HG03521 (cell line): ENCODE measurements around the gene ADD1.
A peak's percentile ranks its signal among the peaks of the same experiment; 100 is the strongest.
"Not testable (repeated sequence)": the region's sequence is repeated elsewhere in the genome, so short reads cannot be mapped to it uniquely, and the experiment has no call there.

Source experiments
- ATAC-seq: cut with Tn5 transposase; IDR thresholded peaks from one replicate; pipeline ENCODE4 v1.9.1; 2021; ENCODE audit warnings: mild to moderate bottlenecking, moderate library complexity; ENCODE audit not compliant: unreplicated experiment

ADD1 gene

GRCh38 chr4:2932321-2932950 is 88.8 kb downstream of the ADD1 start:
- ATAC-seq = no peak

DNA sequence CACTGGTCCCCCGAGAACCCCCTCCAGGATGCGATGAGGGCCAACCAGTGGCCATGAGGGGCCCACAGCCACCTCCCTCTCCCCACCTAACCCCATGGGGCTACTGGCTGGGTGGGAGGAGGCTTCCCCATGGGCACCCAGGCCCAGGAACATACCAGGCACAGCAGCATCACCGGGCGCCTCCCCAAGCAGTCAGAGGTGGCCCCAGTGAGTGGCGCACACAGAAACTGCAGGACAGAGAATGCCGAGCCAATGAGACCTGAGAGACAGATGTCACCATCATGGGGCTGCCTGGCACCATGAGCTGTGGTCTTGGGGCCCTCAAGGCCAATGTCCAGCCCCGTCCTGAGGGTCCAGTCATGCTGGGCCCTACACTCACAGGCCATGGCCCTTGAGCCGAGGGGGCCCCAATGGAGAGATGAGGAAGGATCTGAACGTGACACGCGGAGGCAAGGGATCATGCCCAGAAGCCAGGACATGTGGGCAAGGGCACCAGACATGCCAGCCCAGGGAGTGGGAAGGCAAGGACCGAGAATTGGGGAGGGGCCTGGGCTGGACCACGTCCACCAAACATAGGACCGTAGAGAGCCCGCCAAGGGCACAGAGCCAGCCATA is 89.4 kb downstream of the ADD1 start:
- no peak for ATAC-seq

GRCh38 chr4:2933566-2934076 is 90.0 kb downstream of the ADD1 start:
- no peak for ATAC-seq

DNA sequence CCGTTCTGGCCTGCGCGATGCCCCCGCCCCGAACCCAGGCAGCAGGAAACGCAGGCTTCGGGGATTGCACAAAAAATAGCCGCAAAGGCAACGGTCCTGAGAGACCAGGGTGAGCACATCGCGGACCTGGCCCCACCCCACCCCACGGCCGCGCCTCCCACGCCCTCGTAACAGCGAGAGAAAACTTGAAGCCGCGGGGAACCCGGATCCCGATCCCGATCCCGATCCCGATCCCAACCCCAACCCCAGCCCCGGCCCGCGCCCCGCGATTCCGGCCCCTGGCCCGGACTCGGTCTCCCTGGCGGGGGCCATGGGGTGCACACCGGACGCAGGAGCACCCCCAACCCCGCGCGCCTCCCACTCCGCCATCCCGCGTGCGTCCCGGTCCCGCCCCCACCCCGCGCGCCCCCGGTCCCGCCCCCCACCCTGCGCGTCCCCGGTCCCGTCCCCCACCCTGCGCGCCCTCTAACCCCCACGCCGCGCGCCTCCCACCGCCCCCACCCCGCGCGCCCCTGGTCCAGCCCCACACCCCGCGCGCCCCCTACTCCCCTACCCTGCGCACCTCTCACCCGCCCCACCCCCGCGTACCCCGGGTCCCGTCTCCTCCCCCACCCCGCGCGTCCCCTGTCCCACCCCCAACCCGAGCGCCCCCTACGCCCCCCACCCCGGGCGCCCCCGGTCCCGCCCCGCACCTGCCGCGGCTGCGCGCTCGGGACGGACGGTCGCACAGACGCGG is 90.6 kb downstream of the ADD1 start:
- no peak for ATAC-seq

DNA sequence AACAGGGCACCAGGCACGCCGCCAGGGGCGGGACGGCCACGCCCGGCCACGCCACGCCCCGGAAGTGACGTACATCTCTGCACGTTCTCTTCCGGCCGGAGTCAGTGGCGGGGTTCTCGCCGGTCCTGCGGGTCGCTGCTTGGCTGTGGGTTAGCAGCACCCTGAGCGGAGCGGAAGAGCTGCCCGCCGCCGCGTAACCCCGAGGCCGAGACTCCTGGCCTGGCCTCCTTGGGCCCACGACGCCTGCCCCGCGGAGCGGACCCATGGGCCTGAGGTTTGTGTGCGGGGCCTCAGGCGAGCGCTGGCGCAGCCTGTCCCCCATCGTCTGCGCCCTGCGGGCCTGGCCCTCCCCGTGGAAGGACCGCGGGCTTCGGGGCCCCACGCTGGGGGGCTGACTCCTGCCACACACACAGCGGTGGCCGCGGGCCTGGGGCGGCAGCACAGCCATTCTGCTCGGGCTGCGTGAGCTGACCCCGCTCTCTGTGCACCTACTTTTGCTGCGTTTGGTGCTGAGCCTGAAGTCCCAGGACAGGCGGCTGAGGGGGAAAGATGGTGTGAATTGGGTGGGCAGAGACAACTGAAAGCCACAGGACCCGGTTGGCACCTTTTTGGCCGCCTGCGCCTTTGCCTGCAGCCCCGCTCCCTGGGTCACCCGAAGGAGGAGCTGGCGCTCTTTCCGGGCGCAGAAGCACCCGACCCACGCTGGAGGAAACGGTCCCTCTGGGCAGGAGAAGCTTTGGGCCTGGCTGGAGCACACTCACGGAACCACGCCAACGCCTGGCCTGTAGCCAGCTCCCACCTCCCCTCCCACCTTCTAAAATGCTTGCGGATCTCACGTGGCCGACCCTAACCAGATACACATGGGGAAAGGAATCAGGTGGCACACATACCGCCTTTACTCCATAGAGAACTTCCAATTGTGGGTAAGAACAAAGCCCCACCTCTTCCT is 91.4 kb downstream of the ADD1 start:
- peak; percentile 49 for ATAC-seq

GRCh38 chr4:2935762-2936743 is 92.4 kb downstream of the ADD1 start:
- ATAC-seq = no peak

GRCh38 chr4:2936773-2937145 is 93.1 kb downstream of the ADD1 start:
- peak; percentile 27 for ATAC-seq

DNA sequence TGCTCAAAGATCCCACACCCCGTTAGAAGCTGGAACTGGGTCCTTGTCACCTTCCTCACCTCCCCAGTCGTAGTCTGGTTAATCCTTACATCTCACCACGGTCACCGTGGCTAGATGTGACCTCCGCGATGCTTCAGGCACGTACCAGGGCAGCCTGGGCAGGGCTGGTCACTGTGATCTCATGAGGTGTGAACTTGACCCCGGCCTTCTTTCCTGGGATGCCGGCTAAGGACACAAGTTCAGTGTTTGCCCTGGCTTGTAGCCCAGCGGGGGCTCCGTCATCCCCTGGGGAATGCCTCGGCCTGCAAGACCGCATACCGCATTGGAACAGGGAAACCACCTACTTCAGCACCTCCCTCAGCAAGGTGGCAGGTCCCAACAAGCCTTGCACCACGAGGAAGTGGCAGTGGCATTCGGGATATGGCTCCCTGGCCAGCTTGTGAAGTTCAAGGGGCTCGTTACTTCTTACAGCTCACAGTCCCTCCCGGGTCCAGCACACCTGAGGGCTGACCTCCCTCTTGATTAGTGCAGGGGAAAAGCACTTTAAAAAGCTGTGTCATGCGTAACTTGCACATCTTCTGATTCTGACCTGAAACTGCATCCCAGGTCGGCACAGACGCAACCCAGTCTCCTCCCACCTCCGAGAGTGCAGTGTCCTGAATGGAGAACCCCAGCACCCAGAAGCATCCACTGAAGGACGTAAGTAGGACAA is 93.7 kb downstream of the ADD1 start:
- no peak for ATAC-seq

DNA sequence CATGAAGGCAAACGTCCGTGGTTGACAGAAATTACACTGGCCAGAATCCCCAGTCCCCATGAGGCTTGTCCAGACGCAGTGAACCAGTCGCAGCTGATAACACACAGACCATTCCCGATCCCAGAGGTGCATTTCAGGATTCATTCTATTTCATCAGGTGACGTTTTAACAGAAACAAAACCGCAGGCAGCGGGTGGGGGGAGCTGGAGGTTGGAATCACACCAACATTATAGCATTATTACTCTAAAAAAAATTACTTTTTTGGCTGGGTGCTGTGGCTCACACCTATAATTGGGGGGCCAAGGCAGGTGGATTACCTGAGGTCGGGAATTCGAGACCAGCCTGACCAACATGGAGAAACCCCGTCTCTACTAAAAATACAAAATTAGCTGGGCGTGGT is 94.3 kb downstream of the ADD1 start:
- ATAC-seq = no peak

DNA sequence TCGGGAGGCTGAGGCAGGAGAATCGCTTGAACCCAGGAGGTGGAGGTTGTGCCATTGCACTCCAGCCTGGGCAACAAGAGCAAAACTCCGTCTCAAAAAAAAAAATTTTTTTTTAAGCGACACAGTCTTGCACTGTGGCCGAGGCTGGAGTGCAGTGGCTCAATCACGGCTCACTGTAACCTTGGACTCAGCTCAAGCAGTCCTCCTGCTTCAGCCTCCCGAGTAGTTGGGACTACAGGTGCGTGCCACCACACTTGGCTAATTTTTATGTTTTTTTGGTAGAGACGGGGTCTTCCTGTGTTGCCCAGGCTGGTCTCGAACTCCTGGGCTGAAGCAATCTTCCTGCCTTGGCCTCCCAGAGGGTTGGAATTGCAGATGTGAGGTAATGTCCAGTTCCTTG is 94.8 kb downstream of the ADD1 start:
- not testable (repeated sequence) for ATAC-seq

DNA sequence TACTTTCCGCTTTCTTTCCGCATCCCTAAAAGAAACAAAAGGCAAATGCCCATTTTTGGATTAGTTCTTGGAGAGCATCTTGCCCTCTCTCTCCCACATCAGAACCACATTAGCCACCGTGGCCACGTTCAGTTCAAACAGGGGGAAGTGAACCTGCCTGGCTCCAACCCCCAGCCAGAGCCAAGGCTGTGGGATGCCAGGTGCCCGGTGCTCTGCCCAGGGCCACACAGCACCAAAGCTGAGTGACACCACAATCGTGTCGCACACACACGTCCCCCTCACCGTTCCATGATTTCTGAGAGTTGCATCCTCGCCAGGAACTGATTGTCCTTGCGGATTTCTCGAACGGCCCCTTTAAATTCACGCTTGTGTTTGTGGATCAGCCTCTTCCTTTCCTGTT is 95.3 kb downstream of the ADD1 start:
- ATAC-seq = no peak

DNA sequence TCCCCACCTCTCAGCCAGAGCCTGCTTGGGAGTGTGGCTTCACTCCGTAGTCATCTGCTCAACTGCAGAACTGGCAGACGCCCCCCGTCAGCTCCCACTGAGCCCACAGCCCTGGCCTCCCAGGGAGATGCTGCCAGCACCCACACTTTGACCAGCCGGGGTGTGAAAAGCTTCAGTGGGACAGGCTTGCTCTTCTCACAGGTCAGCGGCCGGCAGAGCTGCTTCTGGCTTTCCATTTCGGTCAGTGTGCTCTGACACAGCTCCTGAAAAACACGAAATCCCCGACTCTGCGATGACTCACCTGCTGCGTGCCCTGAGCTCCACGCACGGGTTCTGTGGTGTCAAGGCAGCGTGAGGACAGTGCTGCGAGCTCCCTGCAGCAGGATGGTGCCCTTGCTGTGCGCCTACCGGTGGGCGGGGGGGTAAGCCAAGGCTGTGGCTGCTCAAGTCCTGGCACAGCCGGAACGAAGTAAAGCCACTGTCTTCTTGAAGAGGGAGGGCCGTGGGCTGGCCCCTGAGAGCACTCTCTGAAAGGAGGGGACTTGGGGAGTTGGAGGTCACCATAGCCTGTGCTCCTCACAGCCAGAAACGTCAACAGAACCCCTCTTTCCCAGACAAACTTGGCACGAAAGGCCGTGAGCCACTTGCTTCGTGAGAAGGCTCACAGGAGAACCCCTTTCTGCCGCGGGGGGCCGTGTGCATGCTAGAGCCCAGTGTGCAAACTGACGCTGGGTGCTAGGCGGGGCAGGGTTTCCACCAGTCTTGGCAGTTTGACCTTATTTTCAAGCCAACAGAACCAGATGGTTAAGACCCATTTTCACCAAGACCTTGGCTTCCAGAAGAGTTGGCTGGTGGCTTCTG is 96.0 kb downstream of the ADD1 start:
- ATAC-seq = no peak

GRCh38 chr4:2940267-2941137 is 96.9 kb downstream of the ADD1 start:
- no peak for ATAC-seq

DNA sequence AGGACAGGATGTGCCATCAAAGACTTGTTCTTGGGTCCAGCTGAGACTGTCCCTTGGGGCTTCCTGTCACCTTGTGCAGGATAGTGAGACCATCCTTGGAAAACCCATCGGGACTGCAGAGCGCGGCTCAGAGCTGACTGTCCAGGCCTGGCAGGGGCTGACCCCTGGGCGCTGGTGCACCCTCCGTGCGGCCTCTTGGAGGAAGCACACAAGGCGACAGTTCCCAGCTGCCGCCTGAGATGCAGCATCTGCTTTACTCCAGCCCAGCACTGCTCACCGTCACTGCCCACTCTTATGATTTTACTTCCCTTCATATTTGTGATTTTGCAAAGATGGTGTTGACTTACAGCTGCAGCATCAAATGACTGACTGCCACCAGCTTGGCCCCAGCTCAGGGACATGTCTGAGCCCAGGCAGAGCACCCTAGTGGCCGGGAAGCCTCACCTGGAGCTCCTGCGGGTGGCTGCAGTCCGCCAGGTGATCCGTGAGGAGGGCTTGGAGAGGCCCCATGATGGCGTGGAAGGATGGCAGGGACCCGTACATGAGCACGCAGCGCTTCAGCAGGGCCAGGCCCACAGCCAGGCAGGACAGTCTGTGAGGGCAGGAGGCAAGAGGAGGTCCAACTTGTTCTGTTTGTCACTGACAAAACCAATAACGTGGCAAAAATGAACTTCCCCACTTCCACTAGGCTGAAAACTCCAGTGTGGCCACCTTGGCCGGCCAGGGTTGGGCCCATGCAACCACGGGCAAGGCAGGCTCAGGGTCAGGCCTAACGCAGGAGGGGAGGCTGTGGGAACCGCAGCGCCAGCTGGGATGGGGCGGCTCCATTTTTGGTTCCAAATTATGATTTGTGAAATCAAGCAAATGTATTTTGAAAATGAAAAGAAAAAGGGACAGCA is 97.7 kb downstream of the ADD1 start:
- ATAC-seq = no peak

- no peak for ATAC-seq
Observed at GRCh38 chr4:2942037-2942531, 98.4 kb downstream of the ADD1 start.
